HG02588 (cell line): ENCODE results near the gene S100A1.
"Not testable (repeated sequence)": the region's sequence is repeated elsewhere in the genome, so short reads cannot be mapped to it uniquely, and the experiment has no call there.

Experiments used
- ATAC-seq: cut with Tn5 transposase; IDR thresholded peaks from one replicate; pipeline ENCODE4 v1.9.1; 2021; ENCODE audit warnings: mild to moderate bottlenecking, moderate library complexity; ENCODE audit not compliant: unreplicated experiment

The S100A1 gene

GRCh38 chr1:153627715-153628626 is at the start of gene S100A1:
TSS of gene S100A1 (plus strand) at chr1:153628434. CDS start at chr1:153630522, 2,088 bp downstream.
- no peak for ATAC-seq

- ATAC-seq, result no peak
Observed at GRCh38 chr1:153578490-153578889, 49.7 kb upstream of the S100A1 start.

GRCh38 chr1:153578936-153579335 is 49.3 kb upstream of the S100A1 start:
- ATAC-seq, result no peak

DNA sequence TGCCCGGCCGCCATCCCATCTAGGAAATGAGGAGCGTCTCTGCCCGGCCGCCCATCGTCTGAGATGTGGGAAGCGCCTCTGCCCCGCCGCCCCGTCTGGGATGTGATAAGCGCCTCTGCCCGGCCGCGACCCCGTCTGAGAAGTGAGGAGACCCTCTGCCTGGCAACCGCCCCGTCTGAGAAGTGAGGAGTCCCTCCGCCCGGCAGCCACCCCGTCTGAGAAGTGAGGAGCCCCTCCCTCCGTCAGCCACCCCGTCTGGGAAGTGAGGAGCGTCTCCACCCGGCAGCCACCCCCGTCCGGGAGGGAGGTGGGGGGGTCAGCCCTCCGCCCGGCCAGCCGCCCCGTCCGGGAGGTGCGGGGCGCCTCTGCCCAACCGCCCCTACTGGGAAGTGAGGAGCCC is 45.4 kb upstream of the S100A1 start:
- not testable (repeated sequence) for ATAC-seq

DNA sequence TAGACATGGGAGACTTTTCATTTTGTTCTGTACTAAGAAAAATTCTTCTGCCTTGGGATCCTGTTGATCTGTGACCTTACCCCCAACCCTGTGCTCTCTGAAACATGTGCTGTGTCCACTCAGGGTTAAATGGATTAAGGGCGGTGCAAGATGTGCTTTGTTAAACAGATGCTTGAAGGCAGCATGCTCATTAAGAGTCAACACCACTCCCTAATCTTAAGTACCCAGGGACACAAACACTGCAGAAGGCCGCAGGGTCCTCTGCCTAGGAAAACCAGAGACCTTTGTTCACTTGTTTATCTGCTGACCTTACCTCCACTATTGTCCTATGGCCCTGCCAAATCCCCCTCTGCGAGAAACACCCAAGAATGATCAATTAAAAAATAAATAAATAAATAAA is 44.7 kb upstream of the S100A1 start:
- ATAC-seq, result not testable (repeated sequence)

DNA sequence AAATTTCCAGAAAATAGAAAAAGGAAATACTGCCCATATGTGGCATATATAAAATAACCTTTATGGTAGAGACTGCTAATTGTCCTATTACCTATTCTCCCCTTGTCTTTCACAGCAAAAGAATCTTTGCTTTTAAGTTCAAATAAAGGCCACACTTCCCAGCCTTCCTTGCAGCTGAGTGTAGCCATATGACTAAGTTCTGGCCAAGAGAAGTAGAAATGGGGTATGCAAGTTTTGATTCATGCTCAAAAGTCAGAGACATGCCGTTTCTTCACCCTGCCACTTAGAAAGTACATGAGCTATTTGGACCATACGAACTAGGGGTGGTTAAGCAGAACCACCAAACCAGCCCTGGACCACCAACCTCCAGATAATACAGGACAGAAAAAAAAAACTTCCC is 44.3 kb upstream of the S100A1 start:
- ATAC-seq, result no peak

- ATAC-seq, result no peak
Observed at GRCh38 chr1:153585006-153585405, 43.2 kb upstream of the S100A1 start.

- no peak for ATAC-seq
Observed at GRCh38 chr1:153586347-153586746, 41.9 kb upstream of the S100A1 start.

DNA sequence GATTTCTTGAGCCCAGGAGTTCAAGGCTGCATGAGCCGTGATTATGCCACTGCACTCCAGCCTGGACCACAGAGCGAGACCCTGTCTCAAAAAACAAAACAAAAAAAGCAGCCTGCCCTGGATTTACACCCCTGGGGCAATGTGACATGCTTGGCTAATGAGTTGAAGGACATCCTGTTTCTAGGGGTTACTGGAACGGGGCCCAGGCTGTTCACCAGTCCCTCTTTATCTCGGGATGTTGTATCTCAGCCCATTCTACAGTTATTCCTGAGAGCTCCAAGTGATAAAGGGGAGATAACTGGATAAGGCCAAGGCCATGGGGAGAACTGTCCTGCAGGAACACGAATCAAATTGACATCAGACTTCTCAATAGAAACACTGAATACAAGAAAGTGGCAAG is 40.9 kb upstream of the S100A1 start:
- ATAC-seq, result no peak

DNA sequence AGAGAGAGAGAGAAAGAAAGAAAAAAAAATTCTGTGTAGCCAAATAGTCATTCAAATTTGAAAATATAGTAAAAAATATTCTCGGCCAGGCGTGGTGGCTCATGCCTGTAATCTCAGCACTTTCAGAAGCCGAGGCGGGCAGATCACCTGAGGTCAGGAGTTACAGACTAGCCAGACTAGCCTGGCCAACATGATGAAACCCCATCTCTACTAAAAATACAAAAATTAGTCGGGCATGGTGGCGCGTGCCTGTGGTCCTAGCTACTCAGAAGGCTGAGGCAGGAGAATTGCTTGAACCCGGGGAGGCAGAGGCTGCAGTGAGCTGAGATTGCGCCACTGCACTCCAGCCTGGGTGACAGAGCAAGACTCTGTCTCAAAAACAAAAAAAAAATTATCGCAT is 40.2 kb upstream of the S100A1 start:
- ATAC-seq, result not testable (repeated sequence)

DNA sequence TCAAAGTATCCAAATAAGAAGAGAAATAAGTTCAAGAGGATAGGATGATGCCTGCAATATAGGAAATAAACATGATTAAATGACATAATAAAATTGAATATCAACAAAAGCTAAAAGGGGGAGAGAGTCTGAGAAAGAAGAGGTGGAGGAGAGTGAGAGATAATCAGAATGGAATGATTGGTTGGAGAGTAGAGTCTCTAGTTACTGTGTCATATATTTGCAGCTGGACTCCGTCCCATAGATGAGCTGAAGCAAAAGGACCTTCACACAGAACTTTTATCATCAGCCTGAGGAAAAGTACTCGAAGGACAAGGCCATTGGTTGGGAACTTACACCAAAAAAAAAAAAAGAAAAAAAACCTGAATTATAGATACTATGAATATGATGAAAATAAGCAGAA is 39.8 kb upstream of the S100A1 start:
- ATAC-seq, result no peak

- ATAC-seq, result no peak
Observed at GRCh38 chr1:153592748-153593147, 35.5 kb upstream of the S100A1 start.

- no peak for ATAC-seq
Observed at GRCh38 chr1:153597206-153597605, 31.0 kb upstream of the S100A1 start.

- peak; percentile 97 for ATAC-seq
Observed at GRCh38 chr1:153598309-153599172, 29.7 kb upstream of the S100A1 start.

DNA sequence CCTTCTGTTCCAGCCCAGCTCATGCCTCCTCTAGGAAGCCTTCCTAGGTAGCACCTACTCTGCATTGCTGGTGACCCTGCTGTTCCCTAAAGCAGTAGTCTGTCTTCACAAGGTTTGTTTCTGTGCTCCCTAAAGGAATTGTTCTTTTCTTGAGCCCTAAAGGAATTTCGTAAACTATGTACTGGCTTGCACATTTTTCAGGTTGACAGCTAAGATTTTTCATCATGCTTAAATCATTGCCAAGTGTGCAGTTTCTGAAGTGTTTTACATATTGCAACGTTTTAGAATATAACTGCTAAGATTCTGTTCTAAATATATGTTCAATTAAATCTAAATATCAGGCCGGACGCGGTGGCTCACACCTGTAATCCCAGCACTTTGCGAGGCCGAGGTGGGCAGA is 28.4 kb upstream of the S100A1 start:
- ATAC-seq, result no peak

GRCh38 chr1:153602749-153603148 is 25.5 kb upstream of the S100A1 start:
- no peak for ATAC-seq

DNA sequence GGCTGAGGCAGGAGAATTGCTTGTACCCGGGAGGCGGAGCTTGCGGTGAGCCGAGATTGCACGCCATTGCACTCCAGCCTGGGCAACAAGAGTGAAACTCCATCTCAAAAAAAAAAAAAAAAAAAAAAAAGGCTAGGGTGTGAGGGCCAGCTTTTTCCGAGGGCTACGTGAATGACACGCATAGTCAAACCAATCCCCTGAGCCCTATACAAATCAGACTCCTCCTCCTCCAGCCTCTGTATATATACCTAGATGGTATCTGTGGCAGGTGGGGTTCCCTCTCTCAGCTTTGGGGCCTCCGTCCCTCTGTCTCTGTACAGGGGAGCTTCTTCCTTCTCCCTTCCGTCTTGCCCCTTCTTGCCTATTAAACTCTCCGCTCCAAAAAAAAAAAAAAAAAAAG is 22.0 kb upstream of the S100A1 start:
- no peak for ATAC-seq

DNA sequence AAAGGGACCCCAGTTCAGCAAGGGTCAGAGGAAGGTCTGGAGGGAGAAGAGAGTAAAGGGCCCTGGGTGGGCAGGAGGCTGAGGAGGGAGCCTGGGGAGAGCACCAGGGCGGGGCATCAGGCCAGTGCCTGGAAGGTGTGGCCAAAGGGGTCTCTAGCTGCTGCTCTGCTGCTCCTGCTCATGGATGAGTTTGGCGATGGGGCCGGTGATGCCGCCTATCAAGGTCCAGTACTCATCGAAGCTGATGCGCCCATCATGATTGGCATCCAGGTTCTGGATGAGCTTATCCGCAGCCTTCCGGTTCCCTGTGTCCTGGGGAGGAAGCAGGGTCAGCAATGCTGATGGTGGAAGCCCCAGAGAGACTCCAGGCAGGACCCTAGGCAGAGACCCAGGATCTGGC is 20.9 kb upstream of the S100A1 start:
- no peak for ATAC-seq

DNA sequence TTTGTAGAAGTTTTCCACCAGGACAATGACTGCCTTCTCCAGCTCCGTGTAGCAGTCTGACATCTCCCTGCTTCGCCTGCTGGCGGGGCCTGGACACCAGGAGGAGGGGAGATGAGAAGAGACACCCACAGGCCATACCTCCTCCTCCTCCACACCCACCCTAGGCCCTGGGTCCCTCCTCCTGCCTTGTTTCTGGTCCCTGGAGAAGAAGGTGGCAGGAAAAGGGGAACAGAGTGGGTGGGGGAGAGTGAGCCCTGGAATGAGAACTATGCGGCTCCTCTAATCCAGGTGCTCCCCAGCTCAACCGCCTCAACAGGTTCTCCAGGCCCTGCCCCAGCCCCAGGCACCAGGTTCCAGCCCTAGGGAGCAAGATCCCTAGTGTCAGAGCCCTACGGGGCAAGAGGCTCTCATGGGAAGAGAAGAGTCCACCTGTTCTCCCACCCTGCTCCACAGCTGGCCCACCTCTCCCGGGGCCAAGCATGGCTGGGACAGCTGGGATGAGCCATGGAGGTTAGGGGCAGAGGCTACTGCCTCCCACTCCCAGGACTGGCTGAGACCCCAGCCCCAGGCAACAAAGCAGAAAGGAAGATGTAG is 20.0 kb upstream of the S100A1 start:
- no peak for ATAC-seq

DNA sequence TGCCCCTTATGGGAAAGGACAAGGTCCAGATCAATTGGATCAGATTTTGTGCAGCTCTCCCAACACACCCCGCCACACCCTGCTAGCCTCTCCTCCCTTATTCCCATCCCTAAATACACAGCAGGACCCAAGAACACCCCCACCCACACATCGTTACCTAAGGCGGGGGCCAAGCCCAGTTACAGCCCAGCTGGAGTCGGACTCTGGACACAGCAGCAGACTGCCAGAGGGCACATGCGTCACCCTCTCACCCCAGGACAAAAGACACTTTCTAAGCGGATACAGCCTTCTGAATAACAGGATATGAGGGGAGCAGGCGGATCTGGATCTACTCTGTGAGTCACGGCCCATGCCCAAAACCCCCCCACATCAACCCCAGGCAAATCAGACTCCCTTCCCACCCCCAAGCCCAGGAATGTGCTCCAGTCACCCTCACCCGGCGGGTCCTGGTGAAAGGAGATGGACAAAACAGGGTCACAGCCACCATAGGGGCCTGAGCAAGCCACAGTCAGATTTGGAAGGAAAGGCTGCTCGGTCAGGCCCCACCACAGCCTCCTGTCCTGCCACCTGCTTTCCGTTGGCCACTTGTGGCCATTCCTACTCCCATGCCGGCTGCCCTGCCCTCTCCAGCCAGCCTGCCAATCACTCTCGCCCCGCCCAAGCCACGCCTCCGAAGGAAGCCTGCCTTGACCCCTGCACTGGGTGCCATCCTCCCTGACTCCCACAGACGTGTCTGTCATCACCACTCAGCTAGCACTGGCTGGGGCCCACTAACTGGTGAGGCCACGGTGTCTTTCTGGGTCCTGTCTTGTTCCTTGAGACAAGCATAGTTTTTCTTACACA is 19.3 kb upstream of the S100A1 start:
- ATAC-seq, result no peak

GRCh38 chr1:153609585-153609907 is 18.7 kb upstream of the S100A1 start:
- no peak for ATAC-seq
